ENCODE data around the gene MARCHF11.

The MARCHF11 gene

GRCh38 chr5:16037121-16037845, 142.3 kb downstream of the MARCHF11 start:
- no peak overlapping the region for H3K9ac ChIP-seq (ENCODE audit: insufficient read length, low read depth)
- no peak for TF ChIP-seq ZNF274 (IDR thresholded peaks at IDR 0.05; ENCODE audit: low read depth, low read length)
- no peak for TF ChIP-seq SUZ12 (IDR thresholded peaks at IDR 0.05; ENCODE audit: extremely low read depth, insufficient read depth, insufficient read length)
- TF ChIP-seq YY1 (IDR thresholded peaks at IDR 0.05; ENCODE audit: insufficient read depth, insufficient read length), result no peak
- H3K4me1 ChIP-seq (ENCODE audit: insufficient read depth, insufficient read length), result no peaks in the 10 kb centered on the region
- no peak for DNase-seq (ENCODE audit: low read depth, low spot score)
- H3K27me3 ChIP-seq (ENCODE audit: insufficient read depth, insufficient read length), result no peaks in the 10 kb centered on the region
- H3K9me3 ChIP-seq (ENCODE audit: insufficient read depth, low read length), result no peaks in the 10 kb centered on the region
- no peaks in the 10 kb centered on the region for H3K36me3 ChIP-seq (ENCODE audit: insufficient read depth, insufficient read length, low read length)
- H3K4me3 ChIP-seq (ENCODE audit: insufficient read length, low read depth), result no peak overlapping the region

- Histone ChIP-seq H3K9ac (ENCODE audit: insufficient read length, low read depth) (no peak overlapping the region), H3K4me3 (ENCODE audit: insufficient read length, low read depth) (no peak overlapping the region), H3K9me3 (ENCODE audit: insufficient read depth, low read length) (no peaks in the 10 kb centered on the region), H3K27me3 (ENCODE audit: insufficient read depth, insufficient read length) (no peaks in the 10 kb centered on the region), H3K36me3 (ENCODE audit: insufficient read depth, insufficient read length, low read length) (no peaks in the 10 kb centered on the region), H3K4me1 (ENCODE audit: insufficient read depth, insufficient read length) (no peaks in the 10 kb centered on the region)
- no peak for DNase-seq (ENCODE audit: low read depth, low spot score)
- TF ChIP-seq YY1 (IDR thresholded peaks at IDR 0.05; ENCODE audit: insufficient read depth, insufficient read length), result no peak
- no peak for TF ChIP-seq ZNF274 (IDR thresholded peaks at IDR 0.05; ENCODE audit: low read depth, low read length)
- TF ChIP-seq SUZ12 (IDR thresholded peaks at IDR 0.05; ENCODE audit: extremely low read depth, insufficient read depth, insufficient read length), result no peak
Observed at GRCh38 chr5:16034319-16035001, 145.1 kb downstream of the MARCHF11 start.

- no peak for TF ChIP-seq ZNF274 (IDR thresholded peaks at IDR 0.05; ENCODE audit: low read depth, low read length)
- no peak for TF ChIP-seq SUZ12 (IDR thresholded peaks at IDR 0.05; ENCODE audit: extremely low read depth, insufficient read depth, insufficient read length)
- TF ChIP-seq YY1 (IDR thresholded peaks at IDR 0.05; ENCODE audit: insufficient read depth, insufficient read length), result no peak
- no peak overlapping the region for H3K4me3 ChIP-seq (ENCODE audit: insufficient read length, low read depth)
- H3K4me1 ChIP-seq (ENCODE audit: insufficient read depth, insufficient read length), result no peaks in the 10 kb centered on the region
- no peaks in the 10 kb centered on the region for H3K27me3 ChIP-seq (ENCODE audit: insufficient read depth, insufficient read length)
- H3K9me3 ChIP-seq (ENCODE audit: insufficient read depth, low read length), result no peaks in the 10 kb centered on the region
- H3K36me3 ChIP-seq (ENCODE audit: insufficient read depth, insufficient read length, low read length), result no peaks in the 10 kb centered on the region
- no peak overlapping the region for H3K9ac ChIP-seq (ENCODE audit: insufficient read length, low read depth)
- no peak for DNase-seq (ENCODE audit: low read depth, low spot score)
Observed at GRCh38 chr5:16033187-16033925, 146.2 kb downstream of the MARCHF11 start.

GRCh38 chr5:16028708-16029107, 150.9 kb downstream of the MARCHF11 start:
- H3K27me3 ChIP-seq (ENCODE audit: insufficient read depth, insufficient read length), result no peaks in the 10 kb centered on the region
- TF ChIP-seq ZNF274 (IDR thresholded peaks at IDR 0.05; ENCODE audit: low read depth, low read length), result no peak
- no peak for TF ChIP-seq YY1 (IDR thresholded peaks at IDR 0.05; ENCODE audit: insufficient read depth, insufficient read length)
- TF ChIP-seq SUZ12 (IDR thresholded peaks at IDR 0.05; ENCODE audit: extremely low read depth, insufficient read depth, insufficient read length), result no peak
- no peaks in the 10 kb centered on the region for H3K36me3 ChIP-seq (ENCODE audit: insufficient read depth, insufficient read length, low read length)
- H3K4me1 ChIP-seq (ENCODE audit: insufficient read depth, insufficient read length), result no peaks in the 10 kb centered on the region
- no peaks in the 10 kb centered on the region for H3K9me3 ChIP-seq (ENCODE audit: insufficient read depth, low read length)
- no peak overlapping the region for H3K4me3 ChIP-seq (ENCODE audit: insufficient read length, low read depth)
- no peak overlapping the region for H3K9ac ChIP-seq (ENCODE audit: insufficient read length, low read depth)
- no peak for DNase-seq (ENCODE audit: low read depth, low spot score)

- Histone ChIP-seq H3K4me1 (ENCODE audit: insufficient read depth, insufficient read length) (no peaks in the 10 kb centered on the region), H3K27me3 (ENCODE audit: insufficient read depth, insufficient read length) (no peaks in the 10 kb centered on the region), H3K9ac (ENCODE audit: insufficient read length, low read depth) (no peak overlapping the region), H3K9me3 (ENCODE audit: insufficient read depth, low read length) (no peaks in the 10 kb centered on the region), H3K36me3 (ENCODE audit: insufficient read depth, insufficient read length, low read length) (no peaks in the 10 kb centered on the region), H3K4me3 (ENCODE audit: insufficient read length, low read depth) (no peak overlapping the region)
- no peak for DNase-seq (ENCODE audit: low read depth, low spot score)
- TF ChIP-seq YY1 (IDR thresholded peaks at IDR 0.05; ENCODE audit: insufficient read depth, insufficient read length) (no peak), SUZ12 (IDR thresholded peaks at IDR 0.05; ENCODE audit: extremely low read depth, insufficient read depth, insufficient read length) (no peak), ZNF274 (IDR thresholded peaks at IDR 0.05; ENCODE audit: low read depth, low read length) (no peak)
Observed at GRCh38 chr5:16025681-16026080, 153.9 kb downstream of the MARCHF11 start.

- Histone ChIP-seq H3K4me3 (ENCODE audit: insufficient read length, low read depth) (no peak overlapping the region), H3K4me1 (ENCODE audit: insufficient read depth, insufficient read length) (no peaks in the 10 kb centered on the region), H3K9me3 (ENCODE audit: insufficient read depth, low read length) (0 out of 2 replicates have a peak, but pooled peaks cover 4% of the 10 kb centered on the region), H3K36me3 (ENCODE audit: insufficient read depth, insufficient read length, low read length) (no peaks in the 10 kb centered on the region), H3K27me3 (ENCODE audit: insufficient read depth, insufficient read length) (no peaks in the 10 kb centered on the region), H3K9ac (ENCODE audit: insufficient read length, low read depth) (no peak overlapping the region)
- no peak for DNase-seq (ENCODE audit: low read depth, low spot score)
- TF ChIP-seq YY1 (IDR thresholded peaks at IDR 0.05; ENCODE audit: insufficient read depth, insufficient read length) (no peak), ZNF274 (IDR thresholded peaks at IDR 0.05; ENCODE audit: low read depth, low read length) (no peak), SUZ12 (IDR thresholded peaks at IDR 0.05; ENCODE audit: extremely low read depth, insufficient read depth, insufficient read length) (no peak)
Observed at GRCh38 chr5:16018970-16019369, 160.6 kb downstream of the MARCHF11 start.

- Histone ChIP-seq H3K4me3 (ENCODE audit: insufficient read length, low read depth) (no peak overlapping the region), H3K9ac (ENCODE audit: insufficient read length, low read depth) (no peak overlapping the region), H3K36me3 (ENCODE audit: insufficient read depth, insufficient read length, low read length) (no peaks in the 10 kb centered on the region), H3K4me1 (ENCODE audit: insufficient read depth, insufficient read length) (no peaks in the 10 kb centered on the region), H3K9me3 (ENCODE audit: insufficient read depth, low read length) (0 out of 2 replicates have a peak, but pooled peaks cover 4% of the 10 kb centered on the region), H3K27me3 (ENCODE audit: insufficient read depth, insufficient read length) (no peaks in the 10 kb centered on the region)
- DNase-seq (ENCODE audit: low read depth, low spot score), result no peak
- TF ChIP-seq ZNF274 (IDR thresholded peaks at IDR 0.05; ENCODE audit: low read depth, low read length) (no peak), SUZ12 (IDR thresholded peaks at IDR 0.05; ENCODE audit: extremely low read depth, insufficient read depth, insufficient read length) (no peak), YY1 (IDR thresholded peaks at IDR 0.05; ENCODE audit: insufficient read depth, insufficient read length) (no peak)
Observed at GRCh38 chr5:16017720-16018119, 161.9 kb downstream of the MARCHF11 start.
